ENCODE measurements around the gene FOXF1. TPM values are rescaled to one million over a fixed set of nuclear protein-coding genes. Genes with fewer than 3 reads are reported as not detected.
A peak's percentile ranks its signal among the peaks of the same experiment; 100 is the strongest.

The FOXF1 gene
- total and polyA plus RNA-seq, 8 donors = 21.7 to 51.1 (median 41.0) TPM

DNA sequence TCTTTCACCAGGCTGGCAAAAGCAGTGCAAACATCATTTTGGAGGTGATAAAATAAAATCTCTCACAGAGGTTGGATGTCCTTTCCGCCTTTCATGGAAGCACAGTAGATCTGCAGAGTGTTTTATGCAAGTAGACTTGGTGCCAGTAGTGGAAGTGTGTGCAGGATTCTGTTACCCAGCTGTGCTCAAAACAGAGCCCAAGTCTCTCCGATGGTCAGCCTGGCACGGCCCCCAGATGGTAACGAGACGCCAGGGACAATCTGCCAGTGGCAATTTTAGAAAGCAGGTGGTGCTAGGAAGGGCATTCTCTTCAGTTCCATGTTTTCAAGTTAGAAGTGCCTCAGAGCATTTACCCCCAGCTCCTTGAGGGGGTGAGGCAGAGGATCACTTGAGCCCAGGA, 46.2 kb downstream of the FOXF1 start:
- ATAC-seq = no peak
- TF ChIP-seq, protein P1, sequence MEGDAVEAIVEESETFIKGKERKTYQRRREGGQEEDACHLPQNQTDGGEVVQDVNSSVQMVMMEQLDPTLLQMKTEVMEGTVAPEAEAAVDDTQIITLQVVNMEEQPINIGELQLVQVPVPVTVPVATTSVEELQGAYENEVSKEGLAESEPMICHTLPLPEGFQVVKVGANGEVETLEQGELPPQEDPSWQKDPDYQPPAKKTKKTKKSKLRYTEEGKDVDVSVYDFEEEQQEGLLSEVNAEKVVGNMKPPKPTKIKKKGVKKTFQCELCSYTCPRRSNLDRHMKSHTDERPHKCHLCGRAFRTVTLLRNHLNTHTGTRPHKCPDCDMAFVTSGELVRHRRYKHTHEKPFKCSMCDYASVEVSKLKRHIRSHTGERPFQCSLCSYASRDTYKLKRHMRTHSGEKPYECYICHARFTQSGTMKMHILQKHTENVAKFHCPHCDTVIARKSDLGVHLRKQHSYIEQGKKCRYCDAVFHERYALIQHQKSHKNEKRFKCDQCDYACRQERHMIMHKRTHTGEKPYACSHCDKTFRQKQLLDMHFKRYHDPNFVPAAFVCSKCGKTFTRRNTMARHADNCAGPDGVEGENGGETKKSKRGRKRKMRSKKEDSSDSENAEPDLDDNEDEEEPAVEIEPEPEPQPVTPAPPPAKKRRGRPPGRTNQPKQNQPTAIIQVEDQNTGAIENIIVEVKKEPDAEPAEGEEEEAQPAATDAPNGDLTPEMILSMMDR (IDR thresholded peaks at IDR 0.05) = no peak
- no peaks in the 10 kb centered on the region for H3K9me3 ChIP-seq
- peak in 1 of 4 donors; percentile 39 for DNase-seq
- H3K27ac ChIP-seq = no peak overlapping the region
- H3K4me3 ChIP-seq = no peak overlapping the region
- H3K27me3 ChIP-seq = peaks cover 0 to 51% of the 10 kb centered on the region in 2 donors
- intact Hi-C loops (cut with DNase I) = no loop called here
- peaks cover 0 to 9% of the 10 kb centered on the region in 2 donors for H3K36me3 ChIP-seq
- H3K4me1 ChIP-seq = peaks cover 12 to 17% of the 10 kb centered on the region in 2 donors

DNA sequence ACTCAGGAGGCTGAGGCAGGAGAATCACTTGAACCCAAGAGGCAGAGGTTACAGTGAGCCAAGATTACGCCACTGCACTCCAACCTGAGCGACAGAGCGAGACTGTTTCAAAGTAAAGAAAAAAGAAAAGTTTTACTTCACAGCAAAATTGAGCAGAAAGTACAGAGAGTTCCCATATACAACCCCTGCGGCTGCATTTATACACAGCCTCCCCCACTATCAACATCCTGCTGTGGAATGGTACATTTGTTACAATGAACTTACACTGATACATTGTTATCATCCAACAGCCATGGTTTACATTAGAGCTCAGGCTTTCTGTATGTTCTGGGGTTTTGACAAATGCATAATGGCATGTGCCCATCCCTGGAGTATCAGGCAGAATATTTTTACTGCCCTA, 47.3 kb downstream of the FOXF1 start:
- H3K27me3 ChIP-seq = peaks cover 0 to 62% of the 10 kb centered on the region in 2 donors
- no peak overlapping the region for H3K27ac ChIP-seq
- H3K9me3 ChIP-seq = no peaks in the 10 kb centered on the region
- no peak overlapping the region for H3K4me3 ChIP-seq
- H3K36me3 ChIP-seq = peaks cover 0 to 5% of the 10 kb centered on the region in 2 donors
- peaks cover 12 to 17% of the 10 kb centered on the region in 2 donors for H3K4me1 ChIP-seq
- TF ChIP-seq, protein P1 (IDR thresholded peaks at IDR 0.05) = no peak
- no peak for DNase-seq
- intact Hi-C loops (cut with DNase I) = no loop called here
- no peak for ATAC-seq

DNA sequence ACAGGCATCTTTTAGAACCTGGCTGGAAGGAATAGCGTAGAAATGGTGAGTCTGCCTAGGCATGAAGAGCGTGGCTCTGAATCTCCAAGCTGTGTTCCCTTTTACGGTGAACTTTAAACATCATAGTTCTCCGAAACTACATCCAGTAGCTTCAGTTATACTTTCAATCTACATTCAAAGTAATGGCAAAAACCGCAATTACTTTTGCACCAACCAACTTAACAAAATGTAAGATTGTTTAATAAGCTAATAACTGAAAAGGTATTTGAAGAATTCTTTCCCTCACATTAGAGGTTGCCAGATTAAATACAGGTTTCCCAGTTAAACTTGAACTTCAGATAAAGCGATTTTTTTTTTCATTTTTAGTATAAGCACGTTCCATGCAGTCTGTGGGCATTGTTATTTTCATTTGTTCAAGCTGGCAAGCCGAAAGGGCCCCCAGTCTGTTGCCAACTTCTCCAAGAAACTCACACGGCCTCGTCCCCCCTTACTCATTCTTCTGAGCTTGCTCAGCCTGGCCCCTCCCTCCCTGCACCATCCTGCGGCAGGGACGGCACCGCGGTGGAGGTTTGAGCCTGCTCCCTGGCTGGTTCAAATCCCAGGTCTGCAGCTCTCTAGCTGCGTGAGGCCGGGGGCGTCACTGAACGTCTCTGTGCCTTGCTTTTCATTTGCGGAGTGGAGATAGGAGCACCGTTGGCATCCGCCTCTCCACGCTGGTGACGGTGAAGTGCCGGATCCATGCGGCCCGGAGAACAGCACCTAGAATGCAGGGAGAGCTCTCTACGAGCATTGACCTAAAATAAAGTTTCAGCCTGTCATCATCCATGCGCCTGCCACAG, 48.2 kb downstream of the FOXF1 start:
- peak in 1 of 4 donors; percentile 57 for DNase-seq
- intact Hi-C loops (cut with DNase I) = no loop called here

DNA sequence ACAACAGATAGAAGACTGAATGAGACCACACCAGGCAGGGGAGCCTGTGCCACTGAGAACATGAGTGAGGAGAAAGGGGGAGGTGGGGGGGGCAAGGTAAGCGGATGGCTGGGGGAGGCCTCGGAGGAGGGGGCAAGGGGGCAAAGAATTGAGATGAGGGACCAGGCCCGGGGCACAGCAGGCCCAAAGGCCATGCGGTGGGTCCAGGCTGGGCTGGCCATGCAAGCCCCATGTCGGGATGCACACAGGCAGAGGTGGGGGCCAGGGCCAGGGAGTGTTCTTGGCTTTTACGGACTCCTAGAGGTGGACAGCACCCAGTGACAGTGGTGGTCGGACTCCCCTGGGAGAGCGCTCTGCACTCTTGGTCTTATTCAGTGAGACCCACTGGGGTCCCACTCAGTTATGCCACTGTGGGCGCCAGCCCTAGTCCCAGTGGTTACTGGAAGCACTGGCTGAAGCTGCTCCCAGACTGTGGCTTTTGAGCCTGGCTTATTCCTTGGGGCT, 49.5 kb downstream of the FOXF1 start:
- no peaks in the 10 kb centered on the region for H3K36me3 ChIP-seq
- TF ChIP-seq, protein P1 (IDR thresholded peaks at IDR 0.05) = no peak
- ATAC-seq (no peak), DNase-seq (peak in 1 of 4 donors; percentile 54)
- H3K27me3 ChIP-seq = peaks cover 15 to 84% of the 10 kb centered on the region in 2 donors
- intact Hi-C loops (cut with DNase I) = loop anchor here in 1 of 2 donors (5.0 kb wide), 2 partner anchors 502 to 717 kb away; no protein-coding TSS in a partner anchor
- H3K4me3 ChIP-seq = no peak overlapping the region
- H3K9me3 ChIP-seq = no peaks in the 10 kb centered on the region
- peaks cover 7 to 19% of the 10 kb centered on the region in 2 donors for H3K4me1 ChIP-seq
- no peak overlapping the region for H3K27ac ChIP-seq

More for the DNA sequence above, 48.2 kb downstream of the FOXF1 start:
- H3K9me3 ChIP-seq = no peaks in the 10 kb centered on the region
- H3K4me3 ChIP-seq = no peak overlapping the region
- peaks cover 6 to 71% of the 10 kb centered on the region in 2 donors for H3K27me3 ChIP-seq
- H3K27ac ChIP-seq = no peak overlapping the region
- no peak for ATAC-seq
- TF ChIP-seq, protein P1 (IDR thresholded peaks at IDR 0.05) = no peak
- H3K4me1 ChIP-seq = peaks cover 12 to 19% of the 10 kb centered on the region in 2 donors
- H3K36me3 ChIP-seq = no peaks in the 10 kb centered on the region

DNA sequence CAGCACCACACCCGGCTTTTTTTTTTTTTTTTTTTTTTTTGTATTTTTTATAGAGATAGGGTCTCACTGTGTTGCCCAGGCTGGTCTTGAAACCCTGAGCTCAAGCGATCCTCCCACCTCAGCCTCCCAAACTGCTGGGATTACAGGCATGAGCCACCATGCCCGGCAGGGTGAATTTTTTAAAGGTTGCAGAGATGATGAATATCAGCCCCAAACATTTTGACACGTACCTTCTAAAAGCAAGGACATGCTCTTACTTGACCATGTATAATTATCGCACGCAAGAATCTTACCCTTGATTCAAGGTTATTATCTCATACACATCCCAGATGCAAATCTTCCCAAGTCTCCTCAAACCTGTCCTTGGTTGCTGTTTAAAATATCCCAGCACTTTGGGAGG, 52.0 kb downstream of the FOXF1 start:
- Histone ChIP-seq H3K36me3 (no peaks in the 10 kb centered on the region), H3K9me3 (no peaks in the 10 kb centered on the region), H3K27ac (no peak overlapping the region), H3K4me1 (peaks cover 0 to 30% of the 10 kb centered on the region in 2 donors), H3K27me3 (peaks cover 40 to 94% of the 10 kb centered on the region in 2 donors), H3K4me3 (no peak overlapping the region)
- intact Hi-C loops (cut with DNase I) = loop anchor here in 1 of 2 donors (5.0 kb wide), 2 partner anchors 500 to 715 kb away; no protein-coding TSS in a partner anchor
- TF ChIP-seq, protein P1 (IDR thresholded peaks at IDR 0.05) = no peak
- no peak for DNase-seq
- no peak for ATAC-seq
